GM19035 (cell line): ENCODE data around the gene PHC2.

ENCODE experiments used
- ATAC-seq: cut with Tn5 transposase; IDR thresholded peaks from one replicate; pipeline ENCODE4 v1.9.1; 2021; ENCODE audit not compliant: unreplicated experiment

The PHC2 gene

DNA sequence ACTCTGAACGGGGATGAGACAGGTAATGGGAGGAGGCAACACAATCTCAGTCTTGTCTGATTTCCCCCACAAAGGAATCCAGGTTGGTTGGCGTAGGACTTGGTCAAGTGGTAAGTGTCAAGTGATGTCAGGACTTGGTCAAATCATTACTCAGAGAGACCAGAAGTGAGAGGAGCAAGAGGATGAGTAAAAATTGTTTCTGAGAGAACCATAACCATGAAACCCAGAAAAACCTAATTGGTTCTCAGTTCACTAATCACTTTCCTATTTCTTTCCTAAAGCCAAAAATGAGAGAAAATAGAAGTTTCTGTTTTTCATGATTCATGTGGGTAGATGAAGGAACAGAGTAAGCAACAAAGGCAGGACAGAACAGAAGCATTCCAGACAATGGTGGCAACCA is 5.0 kb downstream of the PHC2 start:
- ATAC-seq, result no peak

DNA sequence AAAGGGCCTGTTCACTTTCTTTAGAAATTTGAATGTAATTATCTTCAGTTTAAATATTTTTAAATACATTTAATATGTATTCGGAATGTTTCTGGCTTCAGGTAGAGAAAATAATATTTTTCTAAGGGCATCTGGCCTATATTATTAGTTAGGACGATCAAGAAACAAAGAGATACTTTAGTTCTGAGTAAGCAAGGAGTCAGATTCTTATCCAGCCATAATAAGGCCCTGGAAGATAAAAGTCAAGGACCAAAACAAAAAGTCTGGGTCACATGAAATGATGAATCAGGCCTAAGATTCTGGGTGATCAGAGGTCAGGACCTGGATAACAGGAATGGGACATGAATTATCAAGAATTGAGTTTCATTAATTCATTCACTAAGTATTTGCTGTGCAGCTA is 6.3 kb downstream of the PHC2 start:
- no peak for ATAC-seq

DNA sequence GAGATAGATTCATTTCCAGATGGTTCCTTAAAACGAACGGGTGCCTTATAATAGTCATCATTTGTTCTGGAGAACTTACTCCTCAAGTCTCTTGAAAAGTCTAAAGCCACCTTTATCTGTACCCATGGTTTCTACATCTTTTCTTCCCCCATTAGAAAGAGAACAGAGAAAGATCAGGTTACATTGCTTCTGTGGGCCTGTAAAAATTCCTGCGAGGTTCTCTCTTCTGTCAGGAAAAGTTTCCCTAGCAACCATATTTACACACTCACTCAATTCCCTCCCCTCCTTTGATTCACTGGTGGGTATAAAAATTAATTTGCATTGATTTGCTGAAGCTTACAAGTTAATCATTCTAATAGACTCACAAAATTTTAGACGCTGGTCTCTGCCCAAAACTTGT is 6.7 kb downstream of the PHC2 start:
- ATAC-seq, result no peak

DNA sequence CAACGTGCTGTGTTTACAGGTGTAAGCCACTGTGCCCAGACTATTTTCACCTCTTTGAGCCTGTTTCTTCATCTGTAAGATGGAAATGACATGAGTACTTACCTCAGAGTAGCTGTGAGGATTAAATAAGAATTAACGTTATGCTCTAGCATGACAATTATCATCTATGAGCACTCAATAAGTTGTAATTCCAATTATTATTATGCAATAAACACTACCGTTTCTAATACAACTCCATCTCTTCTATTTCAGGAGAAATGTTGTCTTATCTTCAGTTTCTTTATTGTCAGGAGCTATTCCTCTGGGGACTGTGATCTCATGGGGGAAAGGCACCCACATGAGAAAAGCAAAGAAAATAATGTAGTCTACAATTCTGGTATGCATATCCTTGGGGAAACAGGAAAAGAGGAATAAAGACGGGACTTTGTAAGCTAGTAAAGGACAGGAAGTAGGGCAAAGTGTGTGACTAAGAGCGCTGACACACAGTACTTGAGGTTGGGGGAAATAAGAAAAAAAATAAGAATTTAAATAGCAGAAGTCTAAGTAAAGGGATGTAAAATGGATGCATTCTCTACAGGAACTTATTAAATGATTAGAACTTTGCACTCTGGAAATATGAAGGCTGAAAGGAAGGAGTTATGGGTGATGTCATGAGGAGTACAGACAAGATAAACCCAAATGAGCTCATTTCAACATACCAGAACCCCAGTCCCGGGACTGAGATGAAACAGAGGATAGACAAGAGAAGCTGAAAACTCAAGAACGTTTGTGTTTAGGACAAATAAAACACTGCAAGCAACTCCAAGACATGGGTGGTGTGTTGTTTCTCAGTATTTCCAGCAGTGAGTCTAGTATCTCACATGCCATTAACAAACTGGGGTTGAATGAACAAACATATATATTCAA is 9.8 kb downstream of the PHC2 start:
- no peak for ATAC-seq

DNA sequence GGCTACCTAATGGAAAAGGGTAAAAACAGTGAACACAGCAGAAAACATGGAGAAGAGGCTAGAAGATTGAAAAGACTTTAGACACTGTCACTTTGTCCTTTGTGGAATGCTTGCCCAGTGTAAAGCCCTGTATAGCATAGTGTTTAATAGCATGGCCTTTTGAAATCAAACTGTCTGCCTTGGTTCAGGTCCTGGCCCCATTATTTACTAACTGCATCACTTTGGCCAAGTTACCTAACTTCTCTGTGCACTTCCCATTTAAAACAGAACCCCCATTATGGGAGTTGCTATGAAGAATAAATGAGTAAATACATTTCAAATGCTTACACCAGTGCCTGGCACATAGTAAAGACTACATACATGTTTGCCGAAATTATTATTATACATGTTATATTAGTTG is 12.1 kb downstream of the PHC2 start:
- ATAC-seq, result no peak

DNA sequence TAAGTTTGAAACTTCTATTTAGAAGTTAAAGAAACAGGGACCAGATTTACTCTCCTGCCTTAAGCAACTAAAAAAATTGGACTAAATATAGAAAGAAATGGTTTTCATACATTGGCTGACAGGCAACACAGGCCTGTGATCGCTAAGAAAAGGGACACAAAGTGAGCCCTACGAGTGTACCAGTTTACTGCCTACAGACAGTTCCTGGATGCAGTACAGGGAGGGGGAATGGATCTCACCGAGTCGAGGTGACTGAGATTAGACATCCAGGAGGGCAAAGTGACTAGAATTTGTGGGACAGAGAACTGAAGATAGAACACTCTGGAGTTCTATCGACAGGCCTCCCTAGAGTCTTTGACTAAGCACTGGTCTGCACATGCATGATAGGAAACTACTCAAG is 16.0 kb downstream of the PHC2 start:
- no peak for ATAC-seq

DNA sequence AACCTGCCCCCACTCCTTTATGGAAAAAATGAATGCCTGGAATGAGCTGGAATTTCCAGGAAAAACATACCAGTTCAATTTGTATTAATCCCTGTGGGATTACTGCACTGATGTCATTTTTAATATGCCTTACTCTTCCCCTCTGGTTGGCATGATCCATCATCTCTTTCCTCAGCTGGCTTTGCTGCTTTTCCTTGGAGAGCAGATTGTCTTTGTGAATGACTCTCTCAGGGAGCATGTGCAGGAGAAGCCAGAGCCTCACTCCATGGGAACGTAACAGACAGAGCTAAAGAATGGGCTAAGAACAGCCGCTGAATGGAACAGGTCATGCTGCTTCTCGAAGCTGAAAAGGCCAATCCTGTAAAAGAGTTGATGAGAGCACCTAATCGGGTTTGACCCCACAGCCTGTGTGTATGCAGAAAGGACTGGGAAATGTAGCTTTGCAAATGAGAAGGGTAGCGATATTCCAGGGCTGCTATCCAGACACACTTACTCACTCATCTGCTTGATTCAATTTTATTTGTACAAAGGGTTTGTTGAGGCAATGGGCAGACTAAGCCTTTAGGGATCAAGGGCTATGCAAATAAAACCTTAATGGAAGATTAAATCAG is 20.7 kb downstream of the PHC2 start:
- no peak for ATAC-seq

DNA sequence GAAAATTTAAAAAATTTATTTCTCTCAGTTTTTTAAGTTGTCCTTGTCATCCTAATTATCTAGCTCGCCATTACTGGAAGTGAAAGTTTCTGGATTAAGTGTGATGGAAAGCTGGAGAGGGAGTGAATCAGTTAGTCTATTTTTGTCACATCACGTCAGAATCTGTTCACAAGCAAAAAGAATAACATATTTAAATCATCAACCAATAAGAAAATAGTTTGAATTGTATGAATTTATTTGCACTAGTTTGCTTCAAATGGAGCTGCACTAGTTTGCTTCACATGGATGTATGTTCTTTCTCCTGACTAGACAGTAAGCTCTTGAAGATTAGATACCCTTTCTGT is 22.8 kb downstream of the PHC2 start:
- no peak for ATAC-seq

DNA sequence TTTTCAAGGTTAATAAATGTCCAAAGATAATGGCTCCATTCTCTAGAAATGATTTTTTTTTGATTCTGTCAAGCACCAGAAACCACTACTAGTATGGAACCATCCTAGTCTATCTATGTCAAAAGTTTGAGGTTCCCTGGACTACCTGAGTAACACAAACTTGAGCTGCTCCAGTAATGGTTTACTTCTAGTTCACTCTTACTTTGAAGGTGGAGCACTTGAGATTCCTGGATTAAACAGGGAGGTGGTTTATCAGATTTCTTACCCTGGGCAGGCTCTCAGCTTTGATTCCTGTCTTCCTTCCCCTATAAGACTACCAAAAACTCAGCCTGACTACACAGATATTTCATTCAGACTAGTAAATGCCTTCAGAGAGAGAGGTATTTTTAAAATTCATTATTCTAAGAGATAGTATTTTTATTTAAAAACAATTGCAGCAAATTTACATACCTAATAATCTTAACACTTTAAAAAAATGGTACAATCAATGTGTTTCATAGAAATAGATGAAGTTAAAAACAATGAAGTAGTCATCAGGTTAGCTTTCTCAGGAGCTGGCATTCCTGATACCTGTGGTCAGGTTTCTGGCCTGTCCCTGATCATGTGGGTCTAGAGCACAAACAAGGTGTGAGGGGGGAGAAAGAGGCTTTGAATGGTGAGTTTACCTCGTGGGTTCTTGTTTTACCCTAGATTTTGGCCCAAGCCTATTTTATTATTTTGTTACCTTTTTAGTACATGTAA is 23.4 kb downstream of the PHC2 start:
- no peak for ATAC-seq

DNA sequence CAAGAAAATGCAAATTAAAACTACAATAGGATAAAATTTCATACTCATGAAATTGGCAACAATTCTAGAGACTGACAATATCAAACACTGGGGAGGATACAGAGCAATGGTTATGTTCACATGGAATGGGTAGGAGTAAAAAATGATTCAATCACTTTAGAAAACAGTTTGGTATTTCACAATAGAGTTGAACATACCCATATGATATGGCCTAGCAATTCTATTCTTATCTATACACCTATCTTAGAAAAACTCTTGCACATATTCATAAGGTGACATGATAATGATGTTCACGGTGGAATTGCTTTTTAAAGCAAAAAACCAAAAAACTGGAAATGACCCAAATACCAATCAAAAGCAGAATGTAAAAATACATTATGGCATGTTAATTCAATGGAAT is 28.7 kb downstream of the PHC2 start:
- ATAC-seq, result no peak

DNA sequence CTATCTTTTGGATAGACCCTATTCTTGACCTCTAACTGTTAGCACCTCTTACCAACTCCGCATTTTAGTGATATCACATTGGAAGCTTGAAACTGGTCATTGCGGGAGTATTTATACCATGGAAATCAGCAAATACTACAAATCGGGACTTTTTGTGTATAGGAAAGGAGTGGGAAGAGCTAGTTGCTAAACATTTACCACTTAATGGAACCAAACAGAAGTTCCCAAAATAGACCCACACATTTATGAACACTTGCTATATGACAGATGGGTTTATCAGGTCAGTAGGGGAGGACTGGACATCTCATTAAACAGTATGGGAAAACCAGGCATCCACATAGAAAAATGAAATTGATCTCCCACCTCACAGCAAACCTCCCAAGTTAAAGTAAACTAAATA is 29.4 kb downstream of the PHC2 start:
- ATAC-seq, result no peak

DNA sequence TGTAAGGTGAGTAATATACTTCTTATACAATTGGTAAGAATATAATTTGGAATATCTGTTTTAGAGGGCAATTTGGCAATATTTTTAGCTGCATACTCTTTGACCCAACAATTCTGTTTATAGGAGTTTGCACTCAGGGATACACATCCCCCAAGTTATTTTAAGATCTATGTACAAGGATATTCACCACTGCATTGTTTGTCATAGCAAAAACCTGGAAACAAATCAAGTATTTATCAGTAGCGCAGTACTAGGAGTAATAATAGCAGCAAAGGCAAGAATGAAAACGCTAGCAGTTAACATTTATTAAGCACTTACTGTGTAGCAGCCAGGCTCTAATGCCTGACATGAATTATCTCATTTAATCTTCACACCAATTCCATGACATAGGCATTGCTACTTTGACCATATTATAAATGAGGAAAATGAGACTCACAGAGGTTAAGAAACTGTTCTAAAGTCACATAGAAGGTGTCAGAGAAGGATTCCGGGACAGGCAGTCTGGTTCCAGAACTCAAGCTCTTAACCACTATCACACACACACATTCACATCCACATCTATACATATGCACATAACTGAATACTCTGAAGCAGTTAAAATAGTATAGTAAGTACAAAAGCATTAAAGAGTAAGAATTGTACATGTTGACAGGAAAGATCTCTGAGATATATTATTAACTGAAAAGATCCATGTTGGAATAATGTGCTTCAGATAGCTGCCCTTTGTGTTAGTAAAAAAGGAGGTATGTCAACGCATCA is 30.6 kb downstream of the PHC2 start:
- ATAC-seq, result no peak

DNA sequence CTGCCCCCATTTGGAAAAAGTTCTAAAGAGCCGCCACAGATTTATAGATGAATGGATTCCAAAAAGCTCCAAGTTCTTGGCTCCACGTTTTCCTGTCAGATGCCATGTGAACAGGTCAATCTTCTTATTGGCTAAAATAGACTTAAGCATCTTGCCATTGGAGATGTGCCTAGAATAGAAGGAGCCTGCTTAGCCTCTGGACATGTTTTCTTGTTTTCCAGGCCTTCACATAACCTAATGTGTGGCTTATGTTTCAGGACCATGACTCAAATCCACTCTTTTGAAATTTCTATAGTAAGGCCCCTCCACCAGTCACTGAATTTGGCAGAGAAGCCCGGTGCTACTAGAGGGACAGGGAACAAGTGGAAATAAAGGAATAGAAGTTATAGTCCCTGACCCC is 31.5 kb downstream of the PHC2 start:
- ATAC-seq, result no peak

DNA sequence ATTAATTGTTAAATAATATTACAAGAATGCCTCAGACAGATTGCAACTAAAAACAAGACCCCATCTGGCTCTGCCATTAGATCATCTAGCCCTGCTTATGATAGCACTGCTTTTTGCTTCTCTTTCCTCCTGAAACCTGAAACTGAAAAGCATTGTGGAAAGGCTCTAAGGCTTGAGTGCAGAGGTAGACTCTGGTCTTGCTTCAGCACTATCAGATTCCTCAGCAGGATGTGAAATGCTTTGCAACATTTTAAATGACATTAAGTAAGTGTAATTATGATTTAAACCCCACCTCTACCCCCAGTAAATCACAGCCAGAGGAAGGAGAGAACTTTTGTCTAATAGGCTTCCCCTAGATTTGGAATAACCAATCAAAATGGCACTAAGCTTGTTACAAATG is 32.9 kb downstream of the PHC2 start:
- no peak for ATAC-seq

DNA sequence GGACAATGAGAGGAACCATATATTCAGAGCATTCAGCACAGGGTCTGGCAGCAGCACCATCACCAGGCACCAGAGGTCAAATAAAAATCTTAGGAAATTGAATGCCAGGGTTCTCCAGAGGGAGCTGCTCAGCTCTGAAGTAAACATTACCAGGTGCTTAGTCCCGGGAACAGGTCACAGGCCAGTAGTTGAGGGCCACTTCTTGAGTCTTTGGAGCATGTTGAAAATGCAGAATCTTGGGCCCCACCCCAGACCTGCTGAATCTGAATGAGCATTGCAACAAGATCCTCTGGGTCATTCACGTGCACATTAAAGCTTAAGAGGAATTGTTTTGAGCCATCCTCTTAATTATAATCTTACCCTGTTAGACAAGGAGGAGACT is 33.8 kb downstream of the PHC2 start:
- no peak for ATAC-seq

DNA sequence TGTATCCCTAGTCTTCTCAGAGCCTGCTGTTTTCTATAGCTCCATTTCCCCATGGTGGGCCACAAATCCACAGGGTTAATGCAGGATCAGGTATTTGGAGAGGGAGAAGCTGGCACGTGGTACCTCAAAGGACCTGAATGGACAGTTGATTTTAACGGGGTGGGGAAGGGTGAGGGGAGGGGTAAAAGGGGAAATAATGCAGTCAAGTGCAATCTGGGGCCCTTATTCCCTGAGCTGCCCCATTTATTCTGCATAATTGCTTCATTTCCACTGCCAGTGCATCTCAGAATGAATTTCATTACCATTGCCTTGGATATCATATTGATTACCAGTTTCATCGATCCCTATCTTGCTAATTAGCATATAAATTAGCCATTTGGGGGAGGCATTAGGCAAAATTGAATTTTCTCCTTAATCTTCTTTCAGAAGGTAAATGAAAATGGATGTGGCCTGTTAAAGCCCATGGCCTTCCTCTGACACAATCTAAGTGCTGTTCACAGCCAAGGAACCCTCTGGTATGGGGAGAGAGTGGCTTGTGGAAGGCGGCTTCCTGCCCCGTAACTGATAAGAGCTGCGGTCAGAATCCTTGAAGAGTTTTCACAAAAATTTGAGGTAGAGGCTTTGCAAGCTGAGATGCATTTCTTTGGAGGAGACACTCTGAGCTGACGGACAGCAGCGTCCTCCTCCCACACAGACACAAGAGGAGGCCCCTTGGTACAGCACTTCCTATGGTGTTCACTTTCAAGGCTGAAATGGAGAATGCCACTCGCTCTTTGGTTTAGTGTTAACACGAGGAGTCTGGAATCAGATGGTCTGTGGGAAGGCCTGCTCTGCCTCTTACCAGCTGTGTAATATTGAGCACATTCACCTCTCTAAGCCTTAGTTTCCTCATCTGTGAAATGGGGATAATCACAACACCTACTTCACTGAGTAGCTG is 34.4 kb downstream of the PHC2 start:
- ATAC-seq, result no peak

DNA sequence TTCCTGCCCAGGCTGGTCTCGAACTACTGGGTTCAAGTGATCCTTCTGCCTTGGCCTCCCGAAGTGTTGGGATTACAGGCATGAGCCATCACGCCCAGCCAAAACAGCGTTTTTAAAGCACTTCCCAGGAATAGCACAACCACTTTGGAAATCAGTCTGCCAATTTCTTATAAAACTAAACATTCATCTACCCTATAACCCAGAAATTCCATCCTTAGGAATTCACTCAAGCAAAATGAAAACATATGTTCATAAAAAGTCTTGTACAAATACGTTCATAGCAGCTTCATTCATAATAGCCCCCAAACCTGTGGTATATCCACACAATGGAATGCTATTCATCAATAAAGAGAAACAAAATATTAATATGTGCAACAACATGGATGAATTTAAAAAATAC is 36.1 kb downstream of the PHC2 start:
- ATAC-seq, result no peak

DNA sequence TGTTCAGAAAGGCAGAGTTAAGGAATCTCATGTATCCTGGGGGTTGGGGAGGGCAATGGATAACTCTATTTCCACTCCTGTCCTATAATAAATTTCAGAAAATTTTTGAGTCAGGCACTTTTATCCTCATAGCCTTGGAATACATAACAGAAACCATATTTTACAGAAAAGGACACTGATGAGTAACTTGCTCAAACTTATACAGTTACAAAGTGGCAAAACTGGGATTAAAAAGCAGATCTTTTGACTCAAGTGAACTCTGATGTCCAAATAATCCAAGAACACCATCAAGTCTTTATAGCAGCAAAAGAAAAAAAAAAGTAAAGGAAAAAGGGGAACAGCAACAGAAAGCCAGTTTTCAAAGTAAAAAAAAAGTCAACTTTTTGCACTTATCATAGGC is 36.9 kb downstream of the PHC2 start:
- ATAC-seq, result no peak

DNA sequence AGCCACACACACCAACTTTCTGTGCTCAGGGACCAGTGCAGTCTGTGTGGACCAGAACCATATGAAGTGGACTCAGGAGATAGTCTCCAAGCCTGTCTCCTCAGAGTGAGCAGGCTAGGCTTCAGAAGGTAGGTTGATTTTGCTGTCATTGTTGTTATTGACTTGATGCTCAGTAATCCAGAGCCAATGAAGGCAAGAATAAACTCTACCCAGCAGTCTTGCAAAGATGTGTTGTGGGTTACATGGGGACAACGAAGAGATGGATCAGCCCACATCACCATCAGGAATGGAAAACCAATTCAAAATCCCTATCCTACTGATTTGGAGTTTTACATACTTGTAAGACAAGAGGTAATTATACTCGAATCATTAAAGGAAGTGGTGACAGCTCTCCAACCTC is 37.4 kb downstream of the PHC2 start:
- ATAC-seq, result no peak

DNA sequence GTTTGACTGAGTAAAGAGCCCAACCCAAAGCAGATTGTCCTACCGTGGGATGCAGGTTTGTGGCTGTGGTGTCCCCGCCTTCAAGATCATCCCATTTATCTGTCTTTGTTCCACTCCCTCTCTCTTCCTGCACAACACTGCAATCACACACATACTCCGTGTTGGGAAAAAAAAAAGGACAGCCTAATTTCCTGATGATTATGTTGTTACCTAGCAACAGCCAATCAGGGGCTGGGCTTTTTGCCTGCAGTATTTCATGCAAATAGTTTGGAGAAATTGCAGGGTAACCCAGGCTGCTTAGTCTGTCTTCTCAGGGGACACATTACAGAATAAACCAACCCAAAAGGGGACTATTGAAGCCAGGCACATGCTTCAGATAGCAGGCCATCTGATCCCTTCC is 38.3 kb downstream of the PHC2 start:
- no peak for ATAC-seq
